Mammary epithelial cell (primary cell): ENCODE measurements around the gene MITD1.

ENCODE experiments used
- CTCF ChIP-seq, 2 donors: IDR thresholded peaks in 1 of 2; conservative IDR thresholded peaks in 1 of 2; 2 replicates each; pipeline ENCODE4 v1.5.1; 2011 to 2012; ENCODE audit warnings: inconsistent platforms in 2 of 2, low read length in 2 of 2, mild to moderate bottlenecking in 2 of 2, control low read depth in 1 of 2, low read depth in 1 of 2; ENCODE audit not compliant: insufficient read depth in 1 of 2; ENCODE audit errors: extremely low read depth in 1 of 2
- EZH2 ChIP-seq: IDR thresholded peaks from 2 replicates; pipeline ENCODE4 v1.6.1; 2012; ENCODE audit warnings: low read length, inconsistent platforms, borderline replicate concordance

DNA sequence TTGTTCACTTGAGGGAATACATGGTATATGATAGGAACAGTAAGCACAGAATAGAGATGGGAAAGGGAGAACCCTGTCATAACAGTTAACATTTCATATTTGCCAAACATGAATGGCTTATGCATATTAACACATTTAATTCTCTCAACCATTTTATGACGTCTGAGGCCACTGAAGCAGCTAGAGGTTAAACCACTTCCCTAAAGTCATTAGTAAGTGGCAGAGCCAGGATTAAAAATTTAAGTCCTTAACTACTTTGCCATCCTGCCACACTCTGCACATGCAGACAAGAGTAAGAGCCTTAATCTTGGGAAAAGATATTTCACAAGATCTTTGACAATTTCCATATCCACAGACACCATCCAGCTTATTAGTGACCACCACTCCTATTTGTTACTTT is 24.0 kb downstream of the MITD1 start:
- TF ChIP-seq CTCF (conservative IDR thresholded peaks at IDR 0.05 in 1 of 2, IDR thresholded peaks at IDR 0.05 in 1 of 2; ENCODE audit: extremely low read depth in 1 of 2, insufficient read depth in 1 of 2, low read depth in 1 of 2, low read length in 2 of 2): no peak
- no peak for TF ChIP-seq EZH2
